SH-SY5Y (cell line): ENCODE measurements around the gene KDM4B.

Experiments
- GATA2 ChIP-seq: IDR thresholded peaks from 2 replicates; pipeline ENCODE4 v1.6.1; 2011; ENCODE audit warnings: mild to moderate bottlenecking, low read depth, low read length
- GATA3 ChIP-seq: IDR thresholded peaks from 2 replicates; pipeline ENCODE4 v1.6.1; 2011; ENCODE audit warnings: low read depth, mild to moderate bottlenecking, low read length, moderate library complexity

KDM4B gene

DNA sequence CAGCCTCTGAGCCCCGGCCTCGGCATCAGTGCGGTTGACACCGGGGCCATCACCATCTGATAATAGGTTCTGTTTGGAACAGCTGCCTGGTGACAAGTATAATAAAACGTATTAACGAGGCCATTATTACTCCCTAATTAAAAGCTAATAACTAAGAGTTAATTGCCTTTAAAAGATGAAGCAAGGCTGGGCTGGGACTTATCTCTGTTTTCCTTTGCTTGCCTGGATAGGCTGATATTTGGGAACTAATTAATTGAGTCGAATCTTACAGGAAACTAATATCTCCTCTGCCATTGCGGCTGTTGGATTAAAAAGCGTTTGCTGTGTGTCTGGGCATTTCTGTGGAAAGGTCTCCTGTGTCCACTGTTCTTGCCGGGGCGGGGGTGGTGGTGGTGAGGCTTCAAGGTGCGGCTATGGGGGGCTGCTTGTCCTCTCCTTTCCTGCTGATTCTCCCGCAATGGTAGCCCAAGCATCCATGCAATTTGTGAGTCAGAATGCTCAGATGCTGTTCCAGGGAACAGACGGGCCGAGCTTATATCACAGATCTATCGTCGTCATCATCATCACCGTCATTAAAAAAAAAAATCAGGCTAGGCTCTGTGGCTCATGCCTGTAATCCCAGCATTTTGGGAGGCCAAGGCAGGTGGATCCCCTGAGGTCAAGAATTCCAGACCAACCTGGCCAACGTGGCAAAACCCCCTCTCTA lies 209.0 kb downstream of the KDM4B start:
- TF ChIP-seq GATA2 (no peak), GATA3 (no peak)

DNA sequence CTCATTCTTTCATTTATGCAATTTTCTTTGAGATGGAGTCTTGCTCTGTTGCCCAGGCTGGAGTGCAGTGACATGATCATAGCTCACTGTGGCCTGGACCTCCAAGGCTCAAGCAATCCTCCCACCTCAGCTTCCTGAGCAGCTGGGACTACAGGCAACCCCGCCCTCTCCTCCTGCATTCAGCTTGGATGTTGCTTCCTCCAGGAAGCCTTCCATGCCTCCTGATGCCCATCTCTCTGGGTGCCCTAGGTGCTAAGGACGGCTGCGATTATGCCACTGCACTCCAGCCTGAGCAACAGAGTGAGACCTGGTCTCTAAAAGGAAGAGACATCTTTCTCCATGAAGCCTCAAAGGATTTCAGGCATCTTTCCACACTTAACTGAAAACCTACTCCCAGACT lies 209.9 kb downstream of the KDM4B start:
- TF ChIP-seq GATA3 (no peak), GATA2 (no peak)

DNA sequence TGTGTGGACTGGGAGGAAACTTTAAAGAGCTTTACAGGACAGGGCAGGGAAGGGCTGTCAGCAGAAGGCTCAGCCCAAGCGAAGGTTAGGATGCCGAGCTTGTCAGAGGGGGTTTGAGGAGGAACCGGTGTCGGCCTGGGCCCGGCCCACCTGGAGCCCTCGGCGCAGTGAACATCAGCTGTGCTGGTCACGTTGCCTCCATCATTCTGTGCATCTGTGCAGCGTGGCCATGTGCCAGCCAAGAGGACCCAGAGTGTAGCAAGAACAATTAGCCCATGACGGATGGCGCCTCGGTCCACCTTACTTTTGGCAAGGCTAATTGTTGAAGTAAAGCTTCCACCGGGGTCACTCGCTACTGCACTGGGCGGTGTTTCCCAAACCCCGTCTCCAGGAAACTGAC lies 210.3 kb downstream of the KDM4B start:
- no peak for TF ChIP-seq GATA2
- TF ChIP-seq GATA3: no peak

GRCh38 chr19:5181329-5181728 lies 212.4 kb downstream of the KDM4B start:
- TF ChIP-seq GATA2: no peak
- TF ChIP-seq GATA3: no peak

DNA sequence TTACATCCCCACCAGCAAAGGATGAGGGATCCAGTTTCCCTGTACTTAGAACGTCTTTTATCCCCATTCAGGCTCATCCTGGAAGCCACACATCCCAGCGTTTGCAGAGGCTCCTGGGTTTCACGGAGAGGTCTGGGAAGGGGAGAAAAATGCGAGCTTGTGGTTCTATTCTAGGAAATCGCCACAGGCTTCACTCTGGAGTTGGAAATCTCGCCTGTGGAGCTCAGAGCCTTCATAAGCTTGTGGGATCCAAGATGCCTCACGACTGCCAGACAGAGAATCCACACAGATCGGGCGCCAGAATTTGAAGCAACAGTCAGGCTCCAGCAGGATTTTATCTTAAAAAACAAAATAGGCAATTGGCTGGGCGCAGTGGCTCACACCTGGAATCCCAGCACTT lies 213.8 kb downstream of the KDM4B start:
- TF ChIP-seq GATA2 (no peak), GATA3 (no peak)

- no peak for TF ChIP-seq GATA2
Observed at GRCh38 chr19:5183616-5184015, 214.7 kb downstream of the KDM4B start.

DNA sequence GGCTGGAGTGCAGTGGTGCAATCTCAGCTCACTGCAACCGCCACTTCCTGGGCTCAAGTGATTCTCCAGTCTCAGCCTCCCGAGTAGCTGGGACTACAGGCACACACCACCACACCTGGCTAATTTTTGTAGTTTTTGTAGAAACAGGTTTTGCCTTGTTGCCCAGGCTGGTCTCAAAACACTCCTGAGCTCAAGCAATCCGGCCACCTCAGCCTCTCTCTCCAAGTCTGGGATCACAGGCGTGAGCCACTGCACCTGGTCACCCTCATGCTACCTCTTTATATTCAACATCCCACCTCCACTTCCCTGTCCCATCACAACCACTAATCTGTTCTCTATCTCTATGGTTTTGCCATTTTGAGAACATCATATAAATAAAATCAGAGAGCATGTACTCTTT lies 216.0 kb downstream of the KDM4B start:
- TF ChIP-seq GATA2 (no peak), GATA3 (no peak)

DNA sequence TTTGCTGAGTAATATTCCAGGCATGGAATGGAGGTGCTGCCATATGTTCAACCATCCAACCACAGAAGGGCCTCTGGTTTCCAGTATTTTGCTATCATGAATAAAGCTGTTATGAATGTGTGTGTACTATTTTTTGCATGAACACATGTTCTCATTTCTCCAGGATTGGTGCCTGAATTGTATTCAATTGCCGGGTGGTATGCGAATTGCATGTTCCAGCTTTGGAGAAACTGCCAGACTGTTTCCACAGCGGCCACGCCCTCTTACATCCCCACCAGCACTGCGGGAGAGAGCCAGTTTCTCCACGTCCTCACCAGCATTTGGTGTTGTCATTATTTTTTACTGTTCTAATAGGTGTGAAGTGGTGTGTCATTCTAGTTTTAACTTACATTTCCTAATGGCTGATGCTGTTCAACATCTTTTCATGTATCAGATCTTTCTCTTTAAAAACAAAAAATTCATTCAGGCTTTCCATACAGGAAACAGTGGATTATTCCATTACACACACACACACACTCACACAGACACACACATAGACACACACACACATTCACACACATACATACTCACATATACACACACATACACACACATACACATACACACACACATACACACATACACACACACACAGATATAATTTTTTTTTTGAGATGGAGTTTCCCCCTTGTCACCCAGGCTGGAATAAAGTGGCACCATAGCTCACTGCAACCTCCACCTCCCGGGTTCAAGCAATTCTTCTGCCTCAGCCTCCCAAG lies 217.6 kb downstream of the KDM4B start:
- TF ChIP-seq GATA2 (no peak), GATA3 (no peak)

GRCh38 chr19:5188548-5189317 lies 219.8 kb downstream of the KDM4B start:
- TF ChIP-seq GATA3 (no peak), GATA2 (no peak)

- TF ChIP-seq GATA2: peak; percentile 35
- no peak for TF ChIP-seq GATA3
Observed at GRCh38 chr19:5189318-5189607, 220.3 kb downstream of the KDM4B start.

DNA sequence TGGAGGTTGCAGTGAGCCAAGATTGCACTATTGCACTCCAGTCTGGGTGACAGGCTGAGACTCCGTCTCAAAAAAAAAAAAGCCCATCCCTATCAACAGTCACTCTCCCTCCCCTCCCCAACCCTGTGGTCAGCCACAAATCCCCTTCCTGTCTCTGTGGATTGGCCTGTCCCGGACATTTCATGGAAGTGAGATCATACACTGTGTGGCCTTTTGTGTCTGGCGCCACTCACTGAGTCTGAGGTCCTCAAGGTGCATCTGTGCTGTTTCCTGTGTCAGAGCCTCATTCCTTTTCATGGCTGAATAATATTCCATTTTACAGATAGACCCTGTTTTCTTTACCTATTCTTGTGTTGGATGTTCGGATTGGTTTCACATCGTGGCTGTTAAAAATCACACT lies 222.2 kb downstream of the KDM4B start:
- TF ChIP-seq GATA2 (no peak), GATA3 (no peak)

DNA sequence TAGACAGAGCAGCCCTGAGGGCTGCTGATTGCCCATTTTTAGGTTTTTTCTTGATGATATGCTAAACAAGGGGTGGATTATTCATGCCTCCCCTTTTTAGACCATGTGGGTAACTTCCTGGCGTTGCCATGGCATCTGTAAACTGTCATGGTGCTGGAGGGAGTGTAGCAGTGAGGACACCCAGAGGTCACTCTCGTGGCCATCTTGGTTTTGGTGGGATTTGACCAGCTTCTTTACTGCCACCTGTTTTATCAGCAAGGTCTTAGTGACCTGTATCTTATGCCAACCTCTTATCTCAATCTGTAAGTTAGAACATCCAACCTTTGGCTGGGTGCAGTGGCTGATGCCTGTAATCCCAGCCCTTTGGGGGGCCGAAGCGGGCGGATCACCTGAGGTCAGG lies 223.7 kb downstream of the KDM4B start:
- TF ChIP-seq GATA3 (no peak), GATA2 (no peak)

- no peak for TF ChIP-seq GATA3
- TF ChIP-seq GATA2: no peak
Observed at GRCh38 chr19:5193192-5193591, 224.3 kb downstream of the KDM4B start.

- TF ChIP-seq GATA2 (no peak), GATA3 (no peak)
Observed at GRCh38 chr19:5194641-5195040, 225.7 kb downstream of the KDM4B start.

DNA sequence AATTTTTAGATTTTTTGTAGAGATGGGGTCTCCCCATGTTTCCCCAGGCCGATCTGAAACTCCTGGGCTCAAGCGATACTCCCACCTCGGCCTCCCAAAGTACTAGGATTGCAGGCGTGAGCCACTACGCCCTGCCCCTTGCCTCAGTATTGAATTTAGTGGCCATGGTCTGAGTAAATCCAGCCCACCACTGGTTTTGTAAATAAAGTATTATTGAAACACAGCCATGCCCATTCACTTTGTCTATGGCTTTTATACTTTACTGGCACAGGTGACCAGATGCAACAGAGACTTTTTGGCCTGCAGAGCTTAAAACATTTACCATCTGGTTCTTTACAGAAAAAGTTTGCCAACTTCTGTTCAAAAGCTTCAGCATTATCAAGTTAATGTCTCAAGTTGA lies 227.9 kb downstream of the KDM4B start:
- TF ChIP-seq GATA3 (no peak), GATA2 (no peak)
